ENCODE measurements around the gene KIF27.

The KIF27 gene

DNA sequence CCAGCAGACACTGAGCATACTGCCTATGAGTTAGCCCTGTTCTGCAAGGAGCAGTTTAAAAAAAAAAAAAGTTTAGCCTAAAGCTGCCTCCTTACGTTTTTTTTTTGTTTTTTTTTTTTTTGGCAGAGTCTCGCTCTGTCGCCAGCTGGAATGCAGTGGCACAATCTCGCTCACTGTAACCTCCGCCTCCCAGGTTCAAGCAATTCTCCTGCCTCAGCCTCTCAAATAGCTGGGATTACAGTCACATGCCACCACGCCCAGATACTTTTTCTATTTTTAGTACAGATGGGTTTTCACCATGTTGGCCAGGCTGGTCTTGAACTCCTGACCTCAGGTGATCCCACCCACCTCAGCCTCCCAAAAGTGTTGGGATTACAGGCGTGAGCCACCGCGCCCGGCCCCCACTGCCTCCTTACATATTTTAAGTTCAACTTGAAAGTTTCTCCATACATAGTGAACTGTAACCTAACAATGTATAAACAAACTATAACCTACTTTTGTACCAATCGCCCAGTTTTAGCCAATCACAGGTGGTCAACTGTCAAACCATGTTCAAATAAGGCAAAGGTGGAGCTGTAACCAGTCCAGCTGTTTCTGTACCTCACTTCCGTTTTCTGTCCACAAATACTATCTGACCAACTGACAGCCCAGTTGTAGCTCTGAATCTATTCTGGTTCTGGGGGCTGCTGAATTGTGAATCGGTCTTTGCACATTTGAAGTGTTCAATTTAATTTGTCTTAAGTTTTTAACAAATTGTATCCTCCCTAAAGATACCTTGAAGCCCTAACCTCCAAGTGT, 120.8 kb downstream of the KIF27 start:
- no peak for DNase-seq

DNA sequence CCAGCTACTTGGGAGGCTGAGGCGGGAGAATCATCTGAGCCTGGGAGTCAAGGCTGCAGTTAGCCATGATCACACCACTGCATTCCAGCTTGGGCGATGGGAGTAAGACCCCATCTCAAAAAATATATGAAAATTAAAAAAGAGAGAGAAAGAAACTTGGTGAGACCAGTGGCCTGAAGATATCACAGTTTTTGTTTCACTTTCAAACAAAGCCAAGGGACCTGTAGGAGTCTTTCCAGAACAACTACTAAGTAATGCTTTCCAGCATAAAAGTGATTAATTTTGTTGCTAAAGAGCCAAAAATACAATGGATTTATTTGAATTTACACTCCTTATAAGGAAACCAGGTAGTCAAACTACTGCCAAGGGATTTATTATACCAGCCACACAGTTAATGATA, 127.2 kb downstream of the KIF27 start:
- no peak for DNase-seq

DNA sequence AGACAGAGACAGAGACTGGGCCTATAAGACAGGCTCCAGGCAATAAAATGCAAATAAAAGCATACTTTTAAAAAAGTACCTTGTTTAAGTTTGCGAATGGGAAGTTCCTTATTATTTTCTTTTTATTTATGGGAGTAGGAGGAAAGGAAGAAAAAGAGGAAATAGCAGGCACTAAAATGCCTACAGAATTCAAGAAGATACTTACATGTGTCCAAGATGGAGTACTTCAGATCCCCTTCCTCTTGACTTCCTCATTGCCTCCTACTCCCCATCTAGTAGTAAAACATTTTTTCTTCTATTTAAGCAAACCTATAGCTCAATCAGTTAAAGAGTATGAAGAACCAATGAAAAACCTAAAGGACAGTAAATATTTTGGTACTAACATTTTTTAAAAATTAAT, 128.5 kb downstream of the KIF27 start:
- no peak for DNase-seq

Data from NCI-H226 (cell line).